DMS153 treated with DMSO at 0.1 percent for 48 hours (cell line): ENCODE results near the gene FGL2.
"Not testable (repeated sequence)": the region's sequence is repeated elsewhere in the genome, so short reads cannot be mapped to it uniquely, and the experiment has no call there.

ENCODE experiments used
- DNase-seq: peaks from one replicate; lab custom pipeline; 2025; ENCODE audit not compliant: unreplicated experiment; lab: John Stamatoyannopoulos, UW

The FGL2 gene

DNA sequence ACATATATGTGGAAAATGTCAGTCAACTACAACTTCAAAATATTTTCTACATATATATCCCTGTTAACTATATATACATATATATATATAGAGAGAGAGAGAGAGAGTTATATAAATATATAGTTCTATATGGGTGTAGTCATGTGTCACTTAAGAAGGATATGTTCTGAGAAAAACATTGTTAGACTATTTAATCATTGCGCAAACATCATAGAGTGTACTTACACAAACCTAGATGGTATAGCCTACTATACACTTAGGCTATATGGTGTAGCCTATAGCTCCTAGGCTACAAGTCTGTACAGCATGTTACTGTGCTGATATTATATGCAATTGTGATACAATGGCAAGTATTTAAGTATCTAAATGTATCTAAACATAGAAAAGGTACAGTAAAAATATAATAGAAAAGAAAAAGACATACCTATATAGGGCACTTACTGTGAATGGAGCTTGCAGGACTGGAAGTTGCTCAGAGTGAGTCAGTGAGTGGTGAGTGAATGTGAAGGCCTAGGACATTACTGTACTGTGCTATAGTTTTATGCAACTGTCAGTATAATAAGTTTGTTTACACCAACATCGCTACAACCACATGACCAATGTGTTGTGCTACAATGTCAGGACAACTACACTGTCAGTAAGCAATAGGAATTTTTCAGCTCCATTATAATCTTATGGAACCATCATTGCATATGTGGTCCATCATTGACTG is 18.0 kb upstream of the FGL2 start:
- DNase-seq: no peak

DNA sequence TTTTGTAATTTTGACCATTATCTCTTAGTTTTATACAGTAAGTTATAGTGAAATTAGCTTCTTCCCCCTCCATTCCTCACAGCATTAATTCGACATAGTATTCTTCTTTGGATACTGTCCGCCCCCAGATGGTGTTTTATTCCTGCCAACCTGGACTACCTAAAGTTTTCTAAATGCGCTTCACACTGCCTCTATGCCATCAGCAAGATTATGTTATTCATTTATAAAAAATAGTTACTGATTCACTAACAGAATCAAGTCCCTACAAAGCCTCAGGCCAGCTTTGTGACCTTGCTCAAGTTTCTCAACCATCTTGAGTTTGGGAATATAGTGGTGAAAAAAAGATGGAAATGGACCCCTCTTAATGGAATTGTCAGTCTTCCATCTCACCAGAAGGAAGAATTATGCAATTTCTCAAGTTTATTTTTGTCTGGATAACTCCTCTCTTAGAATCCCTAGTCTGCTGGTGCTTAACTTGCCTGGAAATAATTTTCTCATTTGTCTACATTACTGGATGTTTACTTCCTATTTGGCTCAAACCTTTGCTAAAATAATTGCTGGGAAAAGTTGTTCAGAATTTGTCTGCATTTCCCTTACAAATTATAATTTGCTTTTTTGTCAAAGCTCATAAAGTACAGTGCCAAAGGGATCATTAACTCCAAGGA is 16.7 kb upstream of the FGL2 start:
- DNase-seq: no peak

DNA sequence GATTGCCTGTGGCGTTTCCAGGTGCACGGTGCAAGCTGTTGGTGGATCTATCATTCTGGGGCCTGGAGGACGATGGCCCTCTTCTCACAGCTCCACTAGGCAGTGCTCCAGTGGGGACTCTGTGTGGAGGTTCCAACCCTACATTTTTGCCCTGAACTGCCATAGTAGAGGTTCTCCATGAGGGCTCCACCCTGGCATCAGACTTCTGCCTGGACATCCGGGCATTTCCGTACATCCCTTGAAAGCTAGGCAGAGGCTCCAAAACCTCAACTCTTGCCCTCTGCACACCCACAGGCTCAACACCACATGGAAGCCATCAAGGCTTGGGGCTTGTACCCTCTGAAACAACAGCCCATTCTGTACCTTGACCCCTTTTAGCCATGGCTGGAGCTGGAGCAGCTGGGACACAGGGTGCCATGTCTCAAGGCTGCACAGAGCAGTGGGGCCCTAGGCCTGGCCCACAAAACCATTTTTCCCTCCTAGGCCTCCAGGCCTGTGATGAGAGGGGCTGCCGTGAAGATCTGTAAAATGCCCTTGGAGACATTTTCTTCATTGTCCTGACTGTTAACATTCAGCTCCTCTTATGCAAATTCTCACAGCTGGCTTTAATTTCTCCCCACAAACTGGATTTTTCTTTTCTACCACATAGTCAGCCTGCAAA is 10.0 kb upstream of the FGL2 start:
- DNase-seq: no peak

DNA sequence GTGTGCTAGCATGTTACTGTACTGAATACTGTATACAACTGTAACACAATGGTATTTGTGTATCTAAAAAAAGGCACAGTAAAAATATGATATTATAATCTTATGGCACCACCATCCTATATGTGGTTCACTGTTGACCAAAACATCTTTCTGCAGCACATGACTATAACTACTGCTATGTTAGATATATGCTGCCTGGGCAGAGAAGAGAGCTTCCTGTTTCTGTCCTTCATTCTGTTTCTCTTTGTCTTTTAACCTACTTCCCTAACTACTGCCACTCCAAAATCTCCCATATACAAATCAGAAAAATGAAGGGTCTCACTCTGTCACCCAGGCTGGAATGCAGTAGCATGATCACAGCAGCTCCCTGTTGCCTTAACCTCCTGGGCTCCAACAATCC is 8.8 kb upstream of the FGL2 start:
- DNase-seq: no peak

DNA sequence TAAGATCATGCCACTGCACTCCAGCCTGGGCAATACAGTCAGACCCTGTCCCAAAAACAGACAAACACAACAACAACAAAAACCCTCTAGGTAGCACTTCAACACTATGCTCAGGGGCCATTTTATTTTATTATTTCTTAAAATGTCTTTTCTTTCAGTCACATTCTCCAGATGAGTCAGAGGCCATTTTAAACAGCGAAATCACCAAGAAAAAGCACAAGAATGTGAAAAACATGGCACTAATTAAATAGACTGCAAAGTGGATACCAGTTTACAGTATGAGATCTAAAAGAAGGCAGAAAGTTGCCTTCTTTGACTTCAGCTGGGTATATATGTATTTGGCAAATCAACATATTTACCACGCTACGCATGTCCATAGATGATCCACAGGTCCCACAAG is 6.1 kb upstream of the FGL2 start:
- DNase-seq: no peak

DNA sequence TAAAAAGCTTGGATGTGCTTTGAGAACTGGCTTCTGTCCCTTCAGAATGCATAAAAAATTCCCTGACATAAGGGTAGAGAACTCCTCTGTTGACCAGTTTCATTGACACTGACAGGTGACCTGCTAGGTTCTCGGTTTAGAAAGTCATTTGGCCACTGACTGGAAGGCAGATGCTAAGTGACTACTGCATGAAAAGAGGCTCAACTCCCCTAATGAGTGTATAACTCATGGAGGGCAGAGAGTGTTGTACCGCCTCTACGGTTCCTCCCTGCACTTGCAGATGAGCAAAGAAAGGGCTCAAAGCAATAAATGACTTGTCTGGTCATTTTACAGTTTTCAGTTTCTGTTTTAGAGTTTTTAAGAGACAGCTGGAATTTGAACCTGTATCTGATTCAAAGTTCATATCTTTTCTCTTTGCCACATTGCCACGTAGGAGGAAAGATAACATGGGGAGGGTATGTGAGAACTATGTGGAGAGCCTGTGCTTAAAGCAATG is 2.9 kb upstream of the FGL2 start:
- DNase-seq: no peak

DNA sequence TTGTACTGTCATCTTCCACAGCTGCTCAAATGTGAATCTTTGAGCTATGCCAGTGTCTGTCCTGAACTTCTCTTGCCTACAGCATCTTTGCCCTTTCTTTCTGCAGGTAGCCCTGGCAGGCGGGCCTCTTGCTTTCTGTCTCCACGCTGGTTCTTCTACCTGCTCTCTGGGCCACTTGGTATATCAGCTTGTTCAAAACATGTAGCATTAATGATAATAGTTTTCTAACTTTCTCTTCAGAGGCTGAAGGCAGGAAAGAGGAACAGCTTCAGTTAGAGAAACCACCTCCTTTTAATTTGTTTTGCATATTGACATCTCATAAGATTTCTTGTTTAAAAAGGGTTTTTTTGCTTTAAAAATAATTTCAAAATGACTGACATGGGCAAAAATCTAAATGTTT is 923 bp upstream of the FGL2 start:
- no peak for DNase-seq

DNA sequence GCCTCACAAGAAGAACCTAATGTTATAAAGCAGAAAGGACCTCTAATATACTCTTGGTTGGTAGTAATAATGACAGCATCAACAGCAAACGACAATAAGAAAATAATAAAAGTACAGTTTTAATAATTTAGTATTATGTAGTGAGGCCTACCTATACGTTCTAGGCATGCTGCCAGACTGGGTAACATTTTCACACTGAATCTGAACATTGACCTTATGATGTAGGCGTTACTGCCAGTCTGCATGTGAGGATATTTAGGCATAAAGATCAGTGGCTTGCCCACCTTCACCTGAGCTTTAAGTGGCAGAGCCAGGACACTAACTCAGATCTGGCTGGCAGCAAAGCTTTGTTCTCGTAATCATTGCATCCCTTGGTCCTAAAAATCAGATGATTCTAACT is 2.5 kb downstream of the FGL2 start:
- DNase-seq: no peak

DNA sequence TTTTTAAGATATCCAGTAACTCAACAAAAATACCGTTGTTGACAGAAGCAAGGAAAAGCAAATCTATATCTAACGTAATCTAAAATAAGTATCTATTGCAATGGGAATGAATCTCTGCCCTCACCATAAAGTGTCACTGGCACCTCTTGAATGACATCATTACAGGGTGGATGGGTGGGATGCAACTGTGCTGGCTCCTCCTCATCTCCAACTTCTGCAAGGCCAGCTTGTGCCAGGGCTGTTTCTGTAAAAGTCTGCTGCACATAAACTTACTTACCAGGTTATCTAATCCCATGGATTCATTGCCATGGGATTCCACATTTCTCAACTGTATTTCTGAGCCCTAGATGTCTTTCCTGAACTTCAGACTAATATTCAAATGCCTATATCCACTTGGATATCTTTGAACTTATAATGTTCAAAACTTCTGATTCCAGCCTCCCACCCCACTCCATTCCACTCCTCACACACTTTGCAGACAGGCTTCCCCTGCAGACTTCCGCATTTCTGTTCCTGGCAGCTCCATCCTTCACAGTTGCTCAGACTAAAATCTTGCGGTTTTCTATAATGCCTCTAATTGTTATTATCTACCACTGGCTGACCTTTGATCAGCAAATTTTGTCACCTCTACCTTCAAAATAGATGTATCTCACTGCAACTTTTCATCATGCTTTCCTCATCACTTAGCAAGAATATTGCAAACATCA is 10.7 kb downstream of the FGL2 start:
- DNase-seq: no peak

DNA sequence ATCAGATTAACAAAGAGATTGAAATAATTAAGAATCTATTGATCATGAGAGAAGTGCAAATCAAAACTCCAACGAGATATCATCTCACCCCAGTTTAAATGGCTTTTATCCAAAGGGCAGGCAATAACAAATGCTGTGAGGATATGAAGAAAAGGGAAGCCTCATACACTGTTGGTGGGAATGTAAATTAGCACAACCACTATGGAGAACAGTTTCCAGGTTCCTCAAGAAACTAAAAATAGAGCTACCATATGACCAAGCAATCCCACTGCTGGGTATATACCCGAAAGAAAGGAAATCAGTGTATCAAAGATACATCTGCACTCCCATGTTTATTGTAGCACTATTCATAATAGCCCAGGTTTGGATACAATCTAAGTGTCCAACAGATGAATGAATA is 13.8 kb downstream of the FGL2 start:
- DNase-seq: no peak

DNA sequence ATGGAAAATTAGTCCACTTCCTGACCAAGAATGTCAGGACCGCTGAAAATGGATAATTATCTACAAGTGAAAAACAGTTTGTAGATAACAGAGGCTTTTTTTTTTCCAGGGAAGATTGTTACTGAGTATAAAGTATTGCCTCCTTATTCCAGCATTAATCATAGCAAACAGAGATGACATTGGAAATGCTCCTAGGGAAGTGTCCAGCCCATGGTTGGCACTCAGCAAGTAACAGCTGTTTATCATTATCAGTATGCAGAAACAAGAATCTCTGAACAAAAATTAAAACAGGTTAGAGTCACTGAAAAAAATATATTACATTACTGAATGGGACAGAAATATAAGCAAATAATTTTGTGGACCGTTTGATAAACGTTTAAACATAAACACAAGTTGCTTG is 14.6 kb downstream of the FGL2 start:
- DNase-seq: no peak

DNA sequence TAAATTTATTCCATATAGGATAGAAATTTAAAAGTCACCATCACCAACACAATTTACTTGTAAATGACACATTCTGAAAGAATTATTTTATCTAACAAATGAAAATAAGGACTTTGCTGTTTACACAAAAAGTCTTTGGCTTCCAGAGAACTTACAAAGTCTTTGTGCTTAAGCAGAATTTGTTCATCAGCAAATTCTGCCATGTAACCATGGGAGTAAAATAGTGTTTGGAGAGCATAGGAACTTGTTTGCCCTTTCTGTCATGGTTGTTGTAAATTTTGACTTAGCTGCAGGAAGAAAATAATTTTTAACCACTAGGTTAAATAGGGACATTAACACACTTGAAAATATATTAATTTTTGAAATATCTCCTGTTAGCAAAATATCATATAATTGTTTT is 15.2 kb downstream of the FGL2 start:
- no peak for DNase-seq

DNA sequence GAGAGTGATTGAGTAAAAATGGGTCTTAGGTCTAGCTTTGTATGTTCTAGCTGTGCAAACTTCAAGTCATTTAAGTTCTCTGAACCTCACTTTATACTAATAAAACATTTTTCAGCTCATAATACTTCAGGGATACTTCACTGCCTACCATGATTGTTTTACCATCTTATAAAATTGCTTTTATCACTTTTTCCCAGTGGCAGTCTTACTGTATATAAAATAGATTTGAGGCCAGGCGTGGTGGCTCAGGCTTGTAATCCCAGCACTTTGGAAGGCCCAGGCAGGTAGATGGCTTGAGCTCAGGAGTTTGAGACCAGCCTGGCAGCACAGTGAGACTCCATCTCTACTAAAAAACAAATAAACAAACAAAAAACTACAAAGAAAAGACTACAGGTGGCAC is 17.4 kb downstream of the FGL2 start:
- DNase-seq: no peak

DNA sequence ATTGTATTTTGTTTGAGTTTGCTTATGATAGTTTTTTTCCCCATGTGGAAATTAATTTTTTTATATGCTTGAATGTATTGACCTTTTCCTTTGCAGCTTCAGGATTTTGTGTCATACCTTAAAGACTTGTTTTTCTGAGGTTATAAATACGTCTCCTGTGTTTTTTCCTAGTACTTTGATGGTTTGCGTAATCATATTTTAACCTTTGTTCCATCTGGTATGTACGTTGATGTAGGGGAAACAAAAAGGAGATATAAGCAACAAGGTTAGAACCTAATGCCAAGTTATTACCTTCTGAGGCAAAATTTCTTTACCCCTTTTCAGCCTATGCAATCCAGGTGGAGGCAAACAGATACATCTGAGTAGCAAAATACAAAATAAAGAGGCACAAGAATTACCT is 17.9 kb downstream of the FGL2 start:
- no peak for DNase-seq

DNA sequence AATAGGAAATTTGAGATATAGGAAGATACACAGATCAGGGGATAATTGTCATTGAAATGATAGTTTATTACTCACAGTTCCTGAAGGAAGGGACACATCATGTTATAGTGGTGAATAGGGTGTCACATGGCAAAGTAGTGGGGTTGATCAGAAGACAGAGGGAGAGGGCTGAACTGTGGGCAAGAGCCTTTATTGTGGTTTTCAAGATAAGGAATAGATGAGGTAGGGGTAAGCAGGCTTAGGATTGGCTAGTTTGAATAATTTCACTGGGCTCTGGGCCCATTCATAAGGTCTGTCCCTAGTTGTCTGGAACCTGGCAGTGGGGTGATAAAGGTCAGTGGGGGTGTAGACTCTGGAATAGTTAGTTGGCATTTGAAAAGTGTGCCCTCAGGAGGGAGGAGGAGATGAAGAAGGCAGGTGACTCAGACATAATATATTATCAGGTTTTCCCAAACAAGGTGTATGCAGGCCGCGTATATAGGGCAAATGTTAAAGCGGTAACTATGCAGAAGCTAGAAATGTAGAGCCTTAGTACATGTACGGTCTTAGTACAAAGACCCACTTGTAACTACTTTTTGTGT is 18.5 kb downstream of the FGL2 start:
- no peak for DNase-seq

DNA sequence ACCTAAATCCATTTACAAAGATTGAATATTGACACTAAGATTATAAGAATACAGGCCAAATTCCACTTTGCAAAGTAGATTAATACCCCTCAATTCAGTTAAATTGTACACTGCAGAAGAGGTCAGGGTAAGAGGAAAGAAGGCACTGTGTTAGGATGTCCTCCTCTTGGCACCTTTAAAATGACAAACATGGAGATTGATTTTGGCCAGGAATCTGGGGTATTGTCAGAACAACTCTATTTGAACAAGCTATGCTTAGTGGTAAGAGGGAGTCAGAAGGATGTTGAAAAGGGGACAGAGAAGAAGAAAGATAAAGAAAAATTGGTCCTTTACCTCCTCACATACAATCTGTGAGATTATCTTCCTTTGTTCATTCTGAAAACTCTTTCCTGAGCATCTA is 21.6 kb downstream of the FGL2 start:
- DNase-seq: not testable (repeated sequence)

DNA sequence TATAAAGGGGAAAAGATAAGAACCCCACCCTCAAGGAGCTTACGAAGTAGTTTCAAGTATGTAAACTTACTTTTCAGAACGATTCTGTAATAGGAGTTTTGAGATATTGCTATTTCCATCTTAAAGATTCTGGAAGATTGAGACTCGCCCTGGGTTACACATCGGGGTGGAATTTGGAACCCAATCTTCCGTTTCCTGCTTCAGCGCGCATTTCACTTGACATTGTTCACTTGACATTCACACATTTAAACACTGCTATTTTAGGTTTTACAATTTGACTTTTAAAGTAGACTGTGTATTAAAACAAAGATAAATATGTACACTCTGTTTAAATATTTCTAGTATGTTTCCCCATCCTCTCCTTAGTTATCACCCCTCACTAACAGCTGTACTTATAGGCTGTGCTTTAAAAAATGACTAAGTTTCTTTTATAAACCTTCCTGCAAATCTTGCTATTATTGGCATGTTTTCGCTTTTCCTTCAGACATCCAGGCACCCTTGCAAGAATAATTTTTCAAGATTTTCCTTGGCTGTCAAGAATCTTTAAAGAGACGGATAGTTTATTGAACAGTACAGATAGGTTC is 22.2 kb downstream of the FGL2 start:
- not testable (repeated sequence) for DNase-seq

DNA sequence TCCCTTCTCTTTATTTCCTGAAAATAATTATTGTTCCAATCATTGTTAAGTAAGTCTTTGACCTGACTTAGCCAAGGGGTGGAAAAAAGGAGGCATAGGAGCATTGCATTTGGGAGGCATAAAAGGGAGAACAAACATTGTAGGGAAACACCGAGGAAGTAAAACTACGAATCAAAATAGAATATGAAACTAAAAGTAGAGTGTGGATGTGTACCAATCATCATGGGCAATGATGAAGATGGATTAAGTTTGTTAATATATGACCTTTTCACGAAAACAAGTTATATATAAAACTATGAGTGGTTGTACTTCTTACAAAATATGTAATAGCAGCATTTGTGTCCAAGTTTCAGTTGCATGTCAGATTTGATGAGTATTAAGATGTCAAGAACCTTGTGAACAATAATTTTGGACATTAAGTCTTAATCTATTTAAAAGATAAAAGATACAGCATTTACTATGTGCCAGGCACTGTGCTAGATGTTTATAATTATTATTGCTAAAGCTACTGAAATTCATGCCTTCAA is 24.3 kb downstream of the FGL2 start:
- DNase-seq: not testable (repeated sequence)

DNA sequence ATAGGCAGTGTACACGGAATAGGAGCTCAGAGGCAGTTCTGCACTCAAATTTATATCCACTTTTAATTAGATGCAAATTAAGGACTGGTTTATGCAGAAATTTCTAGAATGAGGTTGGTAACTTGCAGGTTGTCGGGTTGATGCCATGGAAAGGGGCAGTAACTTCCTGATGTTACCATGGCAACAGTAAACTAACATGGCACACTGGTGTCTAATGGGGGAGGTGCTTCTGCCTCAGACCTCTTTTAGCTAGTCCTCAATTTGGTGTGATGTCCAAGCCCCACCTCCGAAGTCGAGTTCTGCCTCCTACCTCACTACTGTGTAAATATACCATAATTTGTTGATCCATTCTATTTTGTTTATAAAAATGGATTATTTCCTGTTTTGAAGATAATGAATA is 25.2 kb downstream of the FGL2 start:
- not testable (repeated sequence) for DNase-seq

DNA sequence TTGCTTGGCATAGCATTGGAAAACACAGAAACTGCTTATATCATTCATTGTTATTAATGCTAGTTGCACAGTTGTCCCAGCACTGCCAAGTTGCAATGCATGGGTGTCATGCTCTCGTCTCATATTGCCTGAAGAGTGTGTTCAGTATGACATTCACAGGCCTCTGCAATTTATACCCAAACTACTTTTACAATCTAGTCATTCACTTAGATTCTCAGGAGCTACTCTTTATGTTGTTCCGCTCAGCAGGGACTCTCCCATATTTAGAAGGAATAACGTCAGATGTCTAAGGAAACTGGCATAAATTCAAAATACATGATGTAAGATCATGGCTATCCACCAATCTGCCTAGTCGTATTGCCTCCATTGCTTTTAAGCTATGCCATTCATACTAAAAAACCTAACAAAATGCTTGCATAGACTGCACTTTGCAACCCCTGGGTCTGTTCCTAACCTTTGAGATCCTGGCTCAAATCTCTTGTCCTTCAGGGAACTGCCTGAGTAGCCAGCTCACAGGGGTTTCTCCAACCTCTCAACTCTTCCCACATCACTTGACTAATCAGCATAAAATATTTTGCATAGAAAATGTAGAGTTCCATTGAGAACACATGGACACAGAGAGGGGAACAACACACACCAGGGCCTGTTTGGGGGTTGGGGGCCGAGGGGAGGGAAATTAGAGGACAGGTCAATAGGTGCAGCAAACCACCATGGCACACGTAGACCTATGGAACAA is 27.0 kb downstream of the FGL2 start:
- DNase-seq: not testable (repeated sequence)
